GM18861 (cell line): ENCODE data around the gene FCHSD1.

Experiments
- ATAC-seq: cut with Tn5 transposase; IDR thresholded peaks from one replicate; pipeline ENCODE4 v1.9.1; 2021; ENCODE audit not compliant: unreplicated experiment

Gene FCHSD1

GRCh38 chr5:141641634-141642267 is 9.5 kb downstream of the FCHSD1 start:
- ATAC-seq = peak; percentile 57

- ATAC-seq = no peak
These were observed 10.5 kb downstream of the FCHSD1 start for GRCh38 chr5:141640698-141641097.

GRCh38 chr5:141640051-141640415 is 11.2 kb downstream of the FCHSD1 start:
- ATAC-seq = no peak

GRCh38 chr5:141639357-141640050 is 11.7 kb downstream of the FCHSD1 start:
- no peak for ATAC-seq

GRCh38 chr5:141638771-141639170 is 12.4 kb downstream of the FCHSD1 start:
- ATAC-seq = no peak

GRCh38 chr5:141637767-141638419 is 13.3 kb downstream of the FCHSD1 start:
- no peak for ATAC-seq

GRCh38 chr5:141637123-141637766 is 14.0 kb downstream of the FCHSD1 start:
- ATAC-seq = no peak

- peak; percentile 55 for ATAC-seq
These were observed 14.7 kb downstream of the FCHSD1 start, which contains the start of the genes HDAC3 and RELL2 for GRCh38 chr5:141636413-141637122. HDAC3 (minus strand) TSS chr5:141636849; CDS start chr5:141636790, 59 bp downstream. RELL2 (plus strand) TSS chr5:141636997; CDS start chr5:141638226, 1,229 bp downstream.

- no peak for ATAC-seq
These were observed 15.2 kb downstream of the FCHSD1 start for GRCh38 chr5:141636106-141636412.

GRCh38 chr5:141635646-141636045 is 15.6 kb downstream of the FCHSD1 start:
- no peak for ATAC-seq

GRCh38 chr5:141634720-141635119 is 16.5 kb downstream of the FCHSD1 start:
- ATAC-seq = no peak

- peak; percentile 85 for ATAC-seq
These were observed 17.2 kb downstream of the FCHSD1 start for GRCh38 chr5:141633871-141634561.

- no peak for ATAC-seq
These were observed 18.6 kb downstream of the FCHSD1 start for GRCh38 chr5:141632650-141633049.

GRCh38 chr5:141630570-141631140 is 20.6 kb downstream of the FCHSD1 start:
- no peak for ATAC-seq

GRCh38 chr5:141628175-141628788 is 22.9 kb downstream of the FCHSD1 start:
- ATAC-seq = no peak

- no peak for ATAC-seq
These were observed 27.6 kb downstream of the FCHSD1 start for GRCh38 chr5:141623611-141624010.

- ATAC-seq = peak; percentile 42
These were observed 28.0 kb downstream of the FCHSD1 start for GRCh38 chr5:141623186-141623585.

GRCh38 chr5:141618804-141619554 is 32.2 kb downstream of the FCHSD1 start, which contains the start of gene DIAPH1:
DIAPH1 (minus strand) TSS chr5:141619000; CDS start chr5:141618914, 86 bp downstream.
- ATAC-seq = peak; percentile 62
